Suppressor macrophage (primary cell): ENCODE data around the gene TXNDC2.
"Not testable (repeated sequence)": the region's sequence is repeated elsewhere in the genome, so short reads cannot be mapped to it uniquely, and the experiment has no call there.

ENCODE experiments used
- DNase-seq, 4 experiments: peaks; one replicate each; pipeline ENCODE4 v3.0.0-alpha.2; 2020 to 2022

The TXNDC2 gene

GRCh38 chr18:9884532-9885140 lies 1.1 kb upstream of the TXNDC2 start:
- DNase-seq, result no peak

- no peak for DNase-seq
These were observed 204 bp downstream of the TXNDC2 start for GRCh38 chr18:9886005-9886348.

GRCh38 chr18:9887992-9888391 lies 2.2 kb downstream of the TXNDC2 start:
- no peak for DNase-seq

GRCh38 chr18:9890196-9890595 lies 4.4 kb downstream of the TXNDC2 start:
- DNase-seq, result no peak

- no peak for DNase-seq
These were observed 5.2 kb downstream of the TXNDC2 start for GRCh38 chr18:9890957-9891356.

GRCh38 chr18:9891515-9891914 lies 5.7 kb downstream of the TXNDC2 start:
- not testable (repeated sequence) for DNase-seq

GRCh38 chr18:9894454-9895068 lies 8.8 kb downstream of the TXNDC2 start:
- no peak for DNase-seq

- DNase-seq, result no peak
These were observed 11.4 kb downstream of the TXNDC2 start for GRCh38 chr18:9897129-9897528.

GRCh38 chr18:9897787-9898291 lies 12.1 kb downstream of the TXNDC2 start:
- DNase-seq, result not testable (repeated sequence)

GRCh38 chr18:9898792-9899549 lies 13.2 kb downstream of the TXNDC2 start:
- DNase-seq, result peak; percentile 53 to 86 (median 72)

GRCh38 chr18:9899550-9899930 lies 13.8 kb downstream of the TXNDC2 start:
- not testable (repeated sequence) for DNase-seq

- no peak for DNase-seq
These were observed 14.9 kb downstream of the TXNDC2 start for GRCh38 chr18:9900699-9901098.

- peak in 3 of 4 experiments; percentile 36 to 48 (median 42) for DNase-seq
These were observed 15.6 kb downstream of the TXNDC2 start for GRCh38 chr18:9901377-9901776.

- not testable (repeated sequence) for DNase-seq
These were observed 16.5 kb downstream of the TXNDC2 start for GRCh38 chr18:9902264-9902663.

GRCh38 chr18:9902832-9903231 lies 17.1 kb downstream of the TXNDC2 start:
- no peak for DNase-seq

GRCh38 chr18:9905401-9905922 lies 19.7 kb downstream of the TXNDC2 start:
- DNase-seq, result peak in 2 of 4 experiments; percentile 35 to 52

GRCh38 chr18:9906481-9906880 lies 20.7 kb downstream of the TXNDC2 start:
- peak; percentile 15 to 56 (median 51) for DNase-seq

- peak in 1 of 4 experiments; percentile 34 for DNase-seq
These were observed 22.1 kb downstream of the TXNDC2 start for GRCh38 chr18:9907867-9908266.

- DNase-seq, result no peak
These were observed 24.3 kb downstream of the TXNDC2 start for GRCh38 chr18:9910071-9910470.

GRCh38 chr18:9910661-9911060 lies 24.9 kb downstream of the TXNDC2 start:
- DNase-seq, result peak; percentile 73 to 94 (median 84)

GRCh38 chr18:9911226-9911625 lies 25.5 kb downstream of the TXNDC2 start:
- no peak for DNase-seq

- DNase-seq, result not testable (repeated sequence)
These were observed 26.5 kb downstream of the TXNDC2 start for GRCh38 chr18:9912285-9912684.

GRCh38 chr18:9913151-9913525 lies 27.4 kb downstream of the TXNDC2 start:
- DNase-seq, result no peak
